Endothelial cell of umbilical vein (primary cell): ENCODE results near the gene NPLOC4. TPM values are rescaled to one million over a fixed set of nuclear protein-coding genes. Genes with fewer than 3 reads are reported as not detected.

Experiments
- BruUV-seq: library from RNA; stranded (reverse); fragments of 400-500 nt; replicated peaks from 2 replicates; lab custom pipeline; 2021; lab: Mats Ljungman, UMichigan
- CTCF ChIA-PET: fragments of 300-600, 350-600 bp; sonication (Branson Sonifier 250); formaldehyde crosslinking; loops from one replicate; lab custom pipeline; 2021; ENCODE audit warnings: antibody characterized with exemption, inconsistent platforms; lab: Charles Lee
- POLR2A ChIA-PET: fragments of 300-600, 350-600 bp; sonication (Branson Sonifier 250); formaldehyde crosslinking; loops from one replicate; lab custom pipeline; 2021; ENCODE audit warnings: antibody characterized with exemption, inconsistent platforms; lab: Charles Lee
- DNase-seq: peaks from one replicate; pipeline ENCODE4 v3.0.0-alpha.2; 2011; ENCODE audit warnings: low read depth, low spot score
- FAIRE-seq: peaks from 2 replicates; lab custom pipeline; 2011; peaks lifted over from hg19 to GRCh38; lab: Jason Lieb, UNC
- H2AFZ ChIP-seq: 2 replicates; pipeline ENCODE4 v1.6.0; 2012; ENCODE audit warnings: low read depth, low read length, control low read depth, inconsistent platforms
- H3K27ac ChIP-seq: 2 replicates; pipeline ENCODE4 v1.5.1; 2011; ENCODE audit warnings: low read depth, mild to moderate bottlenecking, control low read depth, low read length, moderate library complexity; ENCODE audit not compliant: insufficient read depth
- H3K27me3 ChIP-seq, 2 experiments: 2 replicates each; pipeline versions ENCODE4 v1.6.0 to v1.6.1; 2011; ENCODE audit warnings: low read length in 2 of 2, mixed read lengths in 1 of 2; ENCODE audit not compliant: control insufficient read depth in 2 of 2, insufficient read depth in 2 of 2
- H3K36me3 ChIP-seq, 2 experiments: 2 replicates in 1 of 2; 3 replicates in 1 of 2; pipeline ENCODE4 v1.5.1; 2011; ENCODE audit warnings: low read length in 2 of 2, mild to moderate bottlenecking in 1 of 2, moderate library complexity in 1 of 2; ENCODE audit not compliant: control insufficient read depth in 2 of 2, insufficient read depth in 2 of 2; ENCODE audit errors: extremely low read depth in 1 of 2
- H3K4me1 ChIP-seq: 3 replicates; pipeline ENCODE4 v1.5.1; 2011; ENCODE audit warnings: mild to moderate bottlenecking, low read length; ENCODE audit not compliant: control insufficient read depth, insufficient read depth; ENCODE audit errors: extremely low read depth
- H3K4me2 ChIP-seq: 2 replicates; pipeline ENCODE4 v1.6.1; 2011; ENCODE audit warnings: low read length, control low read depth, mixed read lengths; ENCODE audit not compliant: insufficient read depth
- H3K4me3 ChIP-seq, 3 experiments: fragments of 200-600 bp in 1 of 3; sonication (generic), shearing (Covaris generic) in 1 of 3; replicated peaks in 1 of 3; 2 replicates each; pipeline ENCODE4 v1.5.1; 2011 to 2016; ENCODE audit warnings: control low read depth in 3 of 3, low read length in 3 of 3, mild to moderate bottlenecking in 2 of 3, inconsistent platforms in 1 of 3, low read depth in 1 of 3, moderate library complexity in 1 of 3; ENCODE audit not compliant: insufficient read depth in 1 of 3
- H3K79me2 ChIP-seq: 2 replicates; pipeline ENCODE4 v1.6.0; 2012; ENCODE audit warnings: low read length, inconsistent platforms; ENCODE audit not compliant: control insufficient read depth, insufficient read depth
- H3K9ac ChIP-seq: replicated peaks from 2 replicates; pipeline ENCODE3; 2011; ENCODE audit warnings: low read length, control low read depth; ENCODE audit not compliant: insufficient read depth; ENCODE audit errors: extremely low read depth
- H3K9me1 ChIP-seq: replicated peaks from 3 replicates; pipeline ENCODE4 v1.6.0; 2011; ENCODE audit warnings: mild to moderate bottlenecking, low read length; ENCODE audit not compliant: control insufficient read depth, insufficient read depth; ENCODE audit errors: extremely low read depth
- H3K9me3 ChIP-seq: replicated peaks from 2 replicates; pipeline ENCODE4 v1.5.1; 2012; ENCODE audit warnings: low read length, inconsistent platforms; ENCODE audit not compliant: control insufficient read depth, insufficient read depth
- H4K20me1 ChIP-seq: replicated peaks from 2 replicates; pipeline ENCODE3; 2011; ENCODE audit warnings: mild to moderate bottlenecking, low read length; ENCODE audit not compliant: control insufficient read depth, insufficient read depth; ENCODE audit errors: extremely low read depth
- CTCF ChIP-seq, 2 donors: IDR thresholded peaks; 1 replicate in 1 of 2; 2 replicates in 1 of 2; pipeline ENCODE4 v1.5.1; 2011; ENCODE audit warnings: low read length in 2 of 2, mild to moderate bottlenecking in 2 of 2, moderate library complexity in 2 of 2, control low read depth in 1 of 2, inconsistent platforms in 1 of 2, low read depth in 1 of 2; ENCODE audit not compliant: insufficient read depth in 1 of 2; ENCODE audit errors: extremely low read depth in 1 of 2
- EZH2 ChIP-seq: IDR thresholded peaks from 2 replicates; pipeline ENCODE4 v1.6.1; 2012; ENCODE audit warnings: borderline replicate concordance, low read depth, mild to moderate bottlenecking, moderate library complexity, low read length, inconsistent platforms; ENCODE audit not compliant: severe bottlenecking
- FOS ChIP-seq: IDR thresholded peaks from 2 replicates; pipeline ENCODE4 v1.6.1; 2011; ENCODE audit warnings: mild to moderate bottlenecking, low read length, moderate library complexity, borderline replicate concordance; ENCODE audit not compliant: insufficient read depth
- GATA2 ChIP-seq: IDR thresholded peaks from 2 replicates; pipeline ENCODE4 v1.7.0; 2011; ENCODE audit warnings: low read depth, mild to moderate bottlenecking, moderate library complexity, mixed read lengths, low read length; ENCODE audit not compliant: insufficient read length, insufficient read depth
- JUN ChIP-seq: IDR thresholded peaks from 2 replicates; pipeline ENCODE4 v1.6.1; 2011; ENCODE audit warnings: borderline replicate concordance, low read depth; ENCODE audit not compliant: insufficient read length, insufficient read depth
- MAX ChIP-seq: IDR thresholded peaks from 2 replicates; pipeline ENCODE4 v1.6.1; 2011; ENCODE audit not compliant: insufficient read depth, insufficient read length
- MYC ChIP-seq: IDR thresholded peaks from one replicate; pipeline ENCODE4 v1.6.1; 2011; ENCODE audit warnings: mild to moderate bottlenecking, low read depth, low read length
- POLR2A ChIP-seq: IDR thresholded peaks from 2 replicates; pipeline ENCODE4 v1.6.1; 2012; ENCODE audit warnings: low read depth, mild to moderate bottlenecking, control low read depth, low read length
- POLR2AphosphoS5 ChIP-seq: IDR thresholded peaks from 2 replicates; pipeline ENCODE4 v1.6.1; 2012; ENCODE audit warnings: low read depth, mild to moderate bottlenecking, control low read depth, low read length, moderate library complexity; ENCODE audit not compliant: insufficient read depth
- dilution Hi-C: fragments of 300-500 bp; cut with MboI; formaldehyde crosslinking; loops from one replicate; pipeline ENCODE4 v1.15.0; 2019; ENCODE audit warnings: low sequenced_read_pairs; ENCODE audit not compliant: extremely low pct_ligation_motif_present
- intact Hi-C: fragments of 100-400 bp; cut with micrococcal nuclease; formaldehyde crosslinking; loops from one replicate; pipeline ENCODE4 v1.10.0; 2022
- polyA plus RNA-seq, 4 experiments: library from polyadenylated mRNA; depleted of rRNA in 3 of 4; stranded (reverse) in 3 of 4; unstranded in 1 of 4; fragments of >200 nt; gene quantifications; 2 replicates each; pipeline versions ENCODE4 v1.2.1 to v1.2.3, GENCODE V29; 2011 to 2012; ENCODE audit warnings: missing spikeins in 1 of 4
- total RNA-seq: library from RNA; stranded (reverse); gene quantifications from 2 replicates; pipeline ENCODE4 v1.2.3, GENCODE V29; 2021

NPLOC4 gene
- total and polyA plus RNA-seq, 2 donors (not counting 3 experiments of a cell fraction or from before 2014, with no cell fraction given) = 150 to 175 TPM

- Histone ChIP-seq H3K4me1 (peaks cover 18% of the 10 kb centered on the region), H3K4me2 (peak overlapping the region; percentile 72), H3K36me3 (peaks cover under 1 to 14% of the 10 kb centered on the region in 2 experiments), H4K20me1 (no peaks in the 10 kb centered on the region), H3K27ac (peak overlapping the region; percentile 36), H3K27me3 (no peaks in the 10 kb centered on the region), H3K9me3 (no peaks in the 10 kb centered on the region), H3K79me2 (peaks cover 21% of the 10 kb centered on the region), H2AFZ (peak overlapping the region; percentile 13), H3K4me3 (peak overlapping the region; percentile 21 to 76 (median 64)), H3K9ac (peak overlapping the region; percentile 69), H3K9me1 (no peaks in the 10 kb centered on the region)
- TF ChIP-seq FOS (no peak), POLR2AphosphoS5 (no peak), JUN (no peak), MAX (no peak), MYC (no peak), POLR2A (no peak), GATA2 (no peak), EZH2 (no peak), CTCF (IDR thresholded peaks at IDR 0.05; ENCODE audit: extremely low read depth in 1 of 2, insufficient read depth in 1 of 2, low read depth in 1 of 2, low read length in 2 of 2) (no peak)
- intact Hi-C loops (loop anchor here (1.0 to 2.0 kb wide), 2 partner anchors 18 to 29 kb away; partner anchors contain the start of genes HGS, NPLOC4 and TSPAN10), dilution Hi-C loops (no loop called here)
- no peak for FAIRE-seq
- no peak for DNase-seq
- POLR2A ChIA-PET = interaction anchor here (1.0 kb wide), 1 partner anchor 18 kb away, joined by 3 read pairs; the partner anchor contains the start of genes ARL16 and HGS
- TSS peak; percentile 77 for BruUV-seq
- CTCF ChIA-PET = no interaction called here
Measured at GRCh38 chr17:81666092-81666341, 29.1 kb upstream of the NPLOC4 start.
